Measurements from ENCODE around the gene RELCH.

RELCH gene

DNA sequence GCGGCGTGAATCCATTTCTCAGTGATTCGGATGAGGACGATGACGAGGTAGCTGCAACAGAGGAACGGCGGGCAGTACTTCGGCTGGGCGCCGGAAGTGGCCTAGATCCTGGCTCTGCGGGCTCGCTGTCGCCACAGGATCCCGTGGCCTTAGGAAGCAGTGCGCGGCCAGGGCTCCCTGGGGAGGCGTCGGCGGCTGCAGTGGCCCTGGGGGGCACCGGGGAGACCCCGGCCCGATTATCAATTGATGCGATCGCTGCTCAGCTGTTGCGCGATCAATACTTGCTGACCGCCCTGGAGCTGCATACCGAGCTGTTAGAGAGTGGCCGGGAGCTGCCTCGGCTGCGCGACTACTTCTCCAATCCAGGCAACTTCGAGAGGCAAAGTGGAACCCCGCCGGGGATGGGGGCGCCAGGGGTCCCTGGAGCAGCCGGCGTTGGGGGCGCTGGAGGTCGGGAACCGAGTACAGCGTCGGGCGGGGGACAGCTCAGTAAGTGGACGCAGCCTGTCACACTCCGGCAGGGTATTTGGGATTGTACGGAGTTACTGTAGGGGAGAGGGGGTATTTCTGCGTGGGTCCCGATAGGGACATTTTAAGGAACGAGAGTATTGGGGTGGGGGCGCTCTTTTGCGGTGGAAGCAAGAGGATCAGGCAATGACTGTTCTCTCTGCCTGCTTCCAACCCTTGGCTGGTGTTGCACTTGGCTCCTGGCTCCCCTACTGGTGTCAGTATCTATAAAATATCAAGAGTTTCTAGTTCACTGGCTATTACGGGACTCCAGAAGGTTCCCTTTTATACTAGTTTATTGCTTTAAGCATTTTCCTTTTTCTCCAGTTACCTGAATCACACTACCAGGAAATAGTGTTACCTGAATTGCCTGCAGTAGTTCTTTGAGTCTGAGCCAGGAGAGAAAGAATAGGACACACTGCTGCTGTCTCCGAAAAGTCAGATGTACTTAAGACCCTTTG lies 772 bp downstream of the RELCH start:
- DNase-seq = peak; percentile 50

DNA sequence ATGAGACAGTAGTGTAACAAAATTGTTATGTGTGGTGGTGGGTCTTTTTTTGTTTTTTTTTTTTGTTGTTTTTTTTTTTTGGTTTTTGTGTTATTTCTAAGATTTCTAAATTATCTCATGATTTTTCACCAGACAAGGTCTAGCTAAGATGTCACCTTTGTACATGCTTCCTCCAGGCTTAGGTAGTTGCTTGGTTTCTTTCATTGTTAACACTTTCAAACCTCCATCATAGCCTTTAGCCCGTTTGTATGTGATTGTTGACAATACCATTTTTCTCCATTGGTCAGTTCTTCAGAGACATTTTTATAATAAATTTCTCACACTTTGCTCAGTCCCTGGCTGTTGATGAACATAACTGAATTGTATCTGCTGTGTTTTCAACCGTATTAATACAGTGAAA lies 2.2 kb downstream of the RELCH start:
- no peak for DNase-seq

DNA sequence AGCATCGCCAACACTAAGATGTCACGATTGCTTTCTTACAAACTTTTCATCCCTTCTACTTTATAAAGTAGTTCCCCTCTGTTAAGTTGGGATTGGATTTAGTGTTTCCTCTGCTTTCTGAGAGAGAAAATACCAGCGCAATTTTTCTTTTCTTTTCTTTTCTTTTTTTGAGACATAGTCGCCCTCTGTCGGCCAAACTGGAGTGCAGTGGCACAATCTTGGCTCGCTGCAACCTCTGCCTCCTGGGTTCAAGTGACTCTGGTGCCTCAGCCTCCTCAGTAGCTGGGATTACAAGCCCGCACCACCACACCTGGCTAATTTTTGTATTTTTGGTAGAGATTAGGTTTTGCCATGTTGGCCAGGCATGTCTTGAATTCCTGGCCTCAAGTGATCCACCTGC lies 9.0 kb downstream of the RELCH start:
- DNase-seq = no peak

DNA sequence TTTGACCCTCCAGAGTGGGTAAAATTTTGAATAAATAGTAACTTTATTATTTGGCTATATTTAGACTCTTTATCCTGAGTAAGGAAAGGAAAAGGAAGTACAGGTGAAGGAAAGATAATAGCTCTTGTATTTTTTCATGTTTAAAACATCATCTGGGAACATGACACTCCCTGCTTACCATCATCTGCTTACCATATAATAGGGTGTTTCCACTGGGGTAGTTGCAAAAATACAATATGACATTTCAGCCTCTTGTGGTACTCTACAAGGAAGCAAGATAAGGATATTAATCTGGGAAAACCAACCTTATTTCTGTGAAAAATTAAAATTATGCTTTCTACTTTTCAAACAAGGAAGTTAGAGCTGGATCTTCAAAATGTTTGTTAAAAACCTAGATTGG lies 9.9 kb downstream of the RELCH start:
- no peak for DNase-seq

DNA sequence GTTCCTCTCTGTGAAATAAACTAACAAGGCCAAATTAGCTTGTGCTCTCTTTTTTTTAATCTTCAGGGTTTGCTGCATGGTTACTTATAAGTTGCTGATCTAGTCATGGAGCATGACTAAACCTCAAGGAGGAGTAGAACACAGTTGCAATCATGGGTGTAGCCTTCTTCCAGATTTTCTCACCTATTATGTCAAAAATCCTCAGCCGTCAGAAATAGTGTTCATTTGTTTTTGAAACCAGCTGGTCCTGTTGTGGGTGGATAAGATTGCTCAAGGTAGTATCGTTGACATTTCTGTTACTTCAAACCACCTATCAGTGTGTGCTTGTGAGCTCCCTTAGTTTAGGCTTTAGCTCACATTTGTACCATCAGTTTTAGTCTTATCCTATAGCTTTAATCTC lies 11.2 kb downstream of the RELCH start:
- DNase-seq = no peak

DNA sequence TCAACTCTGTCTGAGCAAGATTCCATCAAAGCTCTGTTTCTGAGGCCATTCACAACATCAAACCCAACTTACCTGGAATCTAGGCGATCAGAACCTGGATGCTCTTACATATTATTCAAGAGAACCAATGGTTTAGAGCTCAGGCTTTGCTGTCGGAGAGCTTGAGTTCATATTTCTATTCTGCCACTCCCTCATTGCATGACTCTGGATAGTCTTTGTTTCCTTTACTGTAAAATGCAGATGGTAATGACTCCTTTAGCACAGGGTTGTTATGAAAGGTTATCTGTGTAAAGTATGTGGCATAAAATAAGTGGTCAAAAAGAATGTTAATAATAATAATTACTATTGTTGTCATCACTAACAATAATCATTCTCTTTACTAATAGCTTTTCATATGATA lies 12.6 kb downstream of the RELCH start:
- no peak for DNase-seq

DNA sequence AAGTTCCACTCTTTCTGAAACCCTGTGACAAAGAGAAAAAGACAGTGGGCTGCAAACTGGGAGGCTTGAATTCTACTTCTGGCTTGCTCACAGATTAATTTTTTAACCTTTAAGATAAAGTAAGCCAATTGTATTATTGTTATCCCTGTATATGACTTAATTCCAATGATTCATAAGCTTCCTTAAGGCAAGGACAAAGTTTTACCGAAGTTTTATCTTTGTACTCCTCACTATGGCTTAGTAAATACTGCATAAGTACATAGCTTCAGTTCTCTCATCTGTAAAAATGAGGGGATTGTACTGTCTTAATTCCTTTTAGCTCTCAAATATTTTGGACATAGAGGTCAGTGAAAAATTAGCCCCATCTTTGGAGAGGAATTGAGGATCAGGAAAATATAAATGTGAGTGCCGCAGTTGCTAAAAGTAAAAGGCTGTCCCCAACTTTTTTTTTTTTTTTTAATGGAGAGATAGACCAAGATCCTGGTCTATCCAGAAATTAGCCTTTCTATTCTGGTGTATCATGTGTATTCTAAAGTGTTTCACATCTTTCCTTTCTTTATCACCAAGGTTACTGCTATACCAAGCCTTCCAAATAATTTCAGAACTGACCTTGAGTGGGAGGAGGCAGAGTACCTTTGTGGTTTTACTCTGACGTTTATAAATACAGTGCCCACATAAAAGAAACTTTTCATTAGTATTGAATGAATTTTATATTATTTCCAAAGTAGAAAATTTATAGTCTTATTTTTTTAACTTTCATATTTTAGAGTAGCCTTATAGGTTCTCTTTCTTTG lies 13.3 kb downstream of the RELCH start:
- no peak for DNase-seq

DNA sequence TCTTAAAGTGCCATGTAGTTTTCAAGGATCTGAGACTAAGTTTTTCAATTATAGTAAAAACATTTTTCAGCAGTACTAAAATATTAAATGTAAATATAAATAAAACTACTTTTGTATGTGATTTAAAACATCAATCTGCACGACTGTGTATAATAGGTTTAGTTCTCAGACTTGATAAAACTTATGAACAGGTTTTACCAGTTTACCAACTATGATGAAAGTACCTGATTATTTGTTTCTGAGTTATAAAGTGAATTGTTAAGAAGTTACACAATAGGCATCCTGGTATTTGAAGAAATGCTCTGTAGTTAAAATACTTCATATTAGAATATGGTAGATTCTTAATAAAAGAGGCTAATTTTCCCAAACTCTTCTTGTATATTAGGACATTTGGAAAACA lies 14.8 kb downstream of the RELCH start:
- no peak for DNase-seq

DNA sequence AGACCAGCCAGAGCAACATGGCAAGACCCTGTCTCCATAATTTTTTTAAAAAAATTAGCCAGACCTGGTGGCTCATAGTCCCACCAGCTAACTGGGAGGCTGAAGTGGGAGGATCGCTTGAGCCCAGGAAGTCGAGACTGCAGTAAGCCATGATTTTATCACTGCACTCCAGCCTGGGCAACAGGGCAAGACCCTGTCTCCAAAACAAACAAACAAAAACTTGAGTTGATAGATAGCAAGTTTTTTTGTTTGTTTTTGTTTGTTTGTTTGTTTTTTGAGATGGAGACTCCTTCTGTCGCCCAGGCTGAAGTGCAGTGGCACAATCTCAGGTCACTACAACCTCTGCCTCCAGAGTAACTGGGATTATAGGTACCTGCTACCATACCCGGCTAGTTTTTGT lies 18.8 kb downstream of the RELCH start:
- no peak for DNase-seq

DNA sequence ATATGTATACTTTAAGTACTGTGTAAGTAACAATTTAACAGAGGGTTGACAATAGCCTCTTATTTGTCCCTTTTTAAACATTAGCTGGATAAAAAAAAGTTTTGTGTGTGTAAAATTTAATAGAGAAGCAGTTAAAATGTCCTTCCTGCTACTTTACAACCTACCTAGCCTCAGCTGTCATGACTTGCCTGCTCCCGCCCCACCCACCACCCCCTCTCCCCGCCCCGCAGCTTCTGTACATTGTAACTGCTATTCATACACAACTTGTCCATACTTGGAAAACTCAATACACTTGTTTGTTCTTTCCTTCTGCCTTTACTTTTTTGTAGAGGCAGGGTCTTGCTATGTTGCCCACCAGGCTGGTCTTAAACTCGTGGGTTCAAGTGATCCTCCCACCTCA lies 19.5 kb downstream of the RELCH start:
- no peak for DNase-seq

DNA sequence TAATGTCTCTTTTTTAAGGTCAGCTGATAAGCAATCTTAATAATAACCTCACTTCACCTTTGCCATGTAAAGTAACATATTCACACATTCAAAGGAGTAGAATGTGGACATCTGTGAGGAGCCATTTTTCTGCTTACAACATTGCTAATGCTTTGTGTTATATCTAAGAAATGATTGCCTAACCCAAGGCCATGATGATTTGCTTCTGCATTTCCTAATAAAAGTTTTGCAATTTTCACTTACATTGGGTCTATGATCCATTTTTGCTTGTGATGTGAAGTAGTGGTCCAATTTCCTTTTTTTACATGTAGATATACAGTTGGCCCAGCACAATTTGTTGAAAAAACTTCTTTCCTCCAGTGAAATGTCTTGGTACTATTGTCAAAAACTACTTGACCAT lies 22.0 kb downstream of the RELCH start:
- no peak for DNase-seq

DNA sequence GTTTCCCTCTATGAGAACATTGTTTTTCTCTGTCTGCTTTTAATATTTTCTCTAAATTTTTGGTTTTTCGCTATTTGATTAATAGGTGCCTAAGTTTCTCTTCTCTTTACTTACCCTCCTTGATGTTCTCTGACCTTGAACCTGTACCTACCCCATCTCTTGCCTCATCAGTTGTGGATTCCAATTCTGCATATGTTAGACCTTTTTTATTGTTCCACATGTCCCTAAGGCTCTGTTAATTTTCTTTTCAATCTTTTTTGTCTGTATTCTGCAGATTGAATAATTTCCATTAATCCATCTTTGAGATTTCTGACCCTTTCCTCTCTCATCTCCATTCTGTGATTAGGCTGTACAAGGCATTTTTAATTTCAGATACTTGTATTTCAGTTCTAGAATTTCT lies 23.1 kb downstream of the RELCH start:
- DNase-seq = no peak

DNA sequence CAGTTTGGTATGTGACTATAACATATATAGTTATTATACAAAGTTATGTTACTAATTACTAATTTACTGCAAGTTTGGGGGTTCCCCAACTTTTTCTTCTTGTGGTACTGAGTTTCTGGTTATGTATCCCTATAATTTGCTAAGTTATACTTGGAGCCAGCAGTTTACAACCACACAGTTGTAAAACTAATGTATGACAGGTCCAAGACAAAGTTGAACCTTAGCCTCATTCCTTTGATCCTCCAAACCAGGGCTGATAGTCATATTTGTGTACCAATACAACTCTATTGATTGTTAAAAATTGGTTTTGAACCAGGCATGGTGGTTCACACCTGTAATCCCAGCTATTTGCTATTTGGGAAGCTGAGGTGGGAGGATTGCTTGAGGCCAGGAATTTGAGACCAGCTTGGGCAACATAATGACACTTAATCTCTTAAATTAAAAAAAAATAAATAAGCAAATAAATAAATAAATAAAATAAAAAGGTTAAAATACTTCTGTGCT lies 24.3 kb downstream of the RELCH start:
- no peak for DNase-seq

DNA sequence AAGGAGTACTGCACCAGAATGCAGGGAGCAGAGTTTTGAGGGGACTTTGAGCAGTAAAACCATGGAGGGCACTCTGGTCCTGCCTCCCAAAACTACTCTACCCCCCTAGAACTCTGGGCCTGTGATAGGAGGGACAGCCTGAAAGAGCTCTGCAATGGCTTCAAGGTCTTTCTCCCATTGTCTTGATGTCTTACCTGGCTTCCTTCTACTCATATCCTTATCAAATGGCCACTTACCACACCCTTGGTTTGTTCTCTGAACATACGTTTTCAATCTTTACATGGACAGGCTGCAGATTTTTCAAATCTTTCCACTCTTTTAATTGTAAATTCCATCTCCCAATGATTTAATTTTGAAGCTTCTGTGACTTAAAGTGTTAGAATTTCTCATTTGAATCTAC lies 27.7 kb downstream of the RELCH start:
- DNase-seq = no peak

DNA sequence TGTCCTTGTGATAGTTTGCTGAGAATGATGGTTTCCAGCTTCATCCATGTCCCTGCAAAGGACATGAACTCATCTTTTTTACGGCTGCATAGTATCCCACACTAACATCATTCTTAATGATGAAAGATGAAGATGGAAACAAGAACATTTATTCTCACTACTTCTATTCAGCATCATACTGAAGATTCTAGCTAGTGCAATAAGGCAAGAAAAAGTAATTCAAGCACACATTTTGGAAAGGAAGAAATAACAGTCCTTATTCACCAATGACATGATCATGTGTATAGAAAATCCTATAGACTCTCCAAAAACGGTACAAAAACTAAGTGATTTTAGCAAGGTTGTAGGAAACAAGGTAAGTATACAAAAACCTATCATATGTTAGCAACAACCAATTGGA lies 37.2 kb downstream of the RELCH start:
- no peak for DNase-seq

DNA sequence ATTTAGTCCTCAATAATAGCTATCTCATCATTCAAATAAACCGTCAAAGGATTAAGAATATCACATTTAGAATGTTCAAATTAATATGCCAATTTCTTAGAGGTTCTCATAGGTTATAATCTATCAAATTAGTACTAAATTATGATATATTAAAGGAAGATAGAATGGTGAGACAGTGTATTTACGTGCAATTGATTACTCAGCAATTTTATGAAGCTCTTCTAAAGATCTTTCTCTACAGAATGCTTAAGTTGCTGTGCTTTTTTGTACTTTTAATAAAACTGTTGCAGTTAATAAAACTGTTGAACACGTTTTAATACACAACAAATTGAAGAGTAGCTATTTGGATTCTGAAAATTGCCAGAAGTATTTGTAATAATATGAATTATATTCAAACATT lies 39.0 kb downstream of the RELCH start:
- no peak for DNase-seq

DNA sequence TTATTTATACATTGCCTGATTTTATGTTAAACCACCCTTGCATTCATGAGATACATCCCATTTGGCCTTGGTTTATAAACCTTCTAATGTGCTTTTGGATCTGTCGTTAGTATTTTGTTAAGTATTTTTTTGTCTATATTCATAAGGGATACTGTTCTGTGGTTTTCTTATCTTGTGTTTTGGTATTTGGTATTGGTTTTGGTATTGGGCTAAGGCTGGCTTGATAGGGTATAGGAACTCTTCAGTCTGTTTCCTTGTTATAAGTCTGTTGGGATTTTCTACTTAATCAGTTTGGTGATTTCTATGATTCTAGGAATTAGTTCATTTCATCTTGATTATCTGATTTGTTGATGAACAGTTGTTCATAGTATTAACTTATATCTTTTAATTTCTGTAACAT lies 49.2 kb downstream of the RELCH start:
- no peak for DNase-seq

DNA sequence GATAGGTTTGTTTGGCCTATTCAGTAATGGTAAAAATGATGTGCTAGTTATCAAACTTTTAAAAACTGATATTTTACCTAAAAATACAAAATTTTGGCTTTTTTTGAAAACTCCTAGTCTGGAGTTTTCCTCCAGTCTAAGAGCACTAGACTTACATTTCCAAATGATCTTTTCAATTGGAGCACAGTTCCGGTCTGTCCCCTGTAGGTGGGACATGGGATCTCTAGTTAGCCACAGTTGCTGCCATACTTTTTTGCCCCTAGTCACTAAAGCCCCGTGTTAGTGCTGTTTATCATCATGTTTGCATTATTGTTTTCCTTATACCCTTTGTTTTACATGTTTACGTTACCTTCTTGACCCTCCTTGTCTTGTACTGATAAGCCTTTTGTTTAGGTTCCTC lies 52.4 kb downstream of the RELCH start:
- DNase-seq = no peak

DNA sequence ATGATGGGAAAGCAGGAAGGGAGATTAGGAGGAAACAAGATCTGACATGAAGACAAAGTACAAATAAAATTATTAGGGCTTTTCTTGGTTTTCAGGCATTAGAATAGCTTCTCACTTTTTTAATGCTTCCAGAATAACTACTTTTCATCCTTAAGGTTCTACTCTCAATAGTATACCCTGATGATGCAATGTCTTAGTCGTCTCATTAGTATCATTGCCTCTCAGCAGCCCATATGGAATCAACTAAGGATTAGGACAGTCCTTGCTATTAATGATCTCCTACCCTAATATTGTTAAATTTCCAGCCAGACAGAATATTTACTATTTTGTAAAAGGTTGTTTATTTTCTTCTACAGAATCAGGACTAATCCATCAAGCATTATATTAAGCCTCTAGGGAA lies 55.9 kb downstream of the RELCH start:
- DNase-seq = no peak

DNA sequence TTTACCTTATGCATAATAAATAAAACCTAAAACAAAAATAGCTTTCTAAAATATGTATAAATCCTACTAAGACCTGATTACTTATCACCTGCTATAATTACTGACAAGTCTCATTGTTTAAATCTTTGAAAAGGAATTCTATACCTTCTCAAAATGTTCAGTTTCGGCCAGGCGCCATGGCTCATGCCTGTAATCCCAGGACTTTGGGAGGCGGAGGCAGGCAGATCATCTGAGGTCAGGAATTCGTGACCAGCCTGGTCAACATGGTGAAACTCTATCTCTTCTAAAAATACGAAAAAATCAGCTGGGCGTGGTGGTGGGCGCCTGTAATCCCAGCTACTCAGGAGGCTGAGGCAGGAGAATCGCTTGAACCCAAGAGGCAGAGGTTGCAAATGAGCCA lies 58.1 kb downstream of the RELCH start:
- no peak for DNase-seq

DNA sequence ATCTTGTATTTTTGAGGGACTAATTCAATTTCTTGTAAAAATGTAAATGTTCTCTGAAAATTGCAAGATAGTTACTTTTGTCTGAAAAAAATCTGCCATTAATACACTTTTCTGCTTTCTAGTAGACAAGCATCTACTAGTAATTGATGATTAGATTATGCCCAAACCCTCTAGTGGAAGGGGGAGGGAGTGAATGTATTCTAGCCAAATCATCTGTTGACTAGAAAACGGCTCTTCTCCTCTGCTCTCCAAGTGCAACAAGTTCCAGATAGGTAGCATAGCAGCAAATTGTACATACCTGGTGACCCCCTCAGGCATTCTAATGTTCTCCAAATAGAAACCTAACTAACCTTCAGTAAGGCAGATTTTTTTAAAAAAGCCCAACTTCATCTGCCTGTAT lies 58.6 kb downstream of the RELCH start:
- DNase-seq = no peak

DNA sequence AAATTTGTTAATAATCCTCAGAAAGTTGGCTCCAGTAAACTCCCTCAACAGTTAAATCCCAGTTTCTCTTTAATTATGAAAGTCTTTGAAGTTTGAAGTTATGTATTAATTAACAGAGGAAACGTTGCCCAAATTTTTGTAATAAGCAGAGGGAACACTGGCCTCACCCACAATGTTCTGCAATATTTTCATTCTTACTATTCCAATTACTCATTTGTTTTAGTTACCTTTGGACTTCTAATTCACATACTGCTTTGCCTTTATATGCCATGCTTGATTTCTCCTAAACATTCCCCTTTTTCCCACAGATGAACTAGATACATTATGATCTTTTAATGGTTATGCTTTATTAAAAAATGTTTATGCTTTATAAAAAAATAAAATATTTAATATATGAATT lies 61.3 kb downstream of the RELCH start:
- DNase-seq = no peak

DNA sequence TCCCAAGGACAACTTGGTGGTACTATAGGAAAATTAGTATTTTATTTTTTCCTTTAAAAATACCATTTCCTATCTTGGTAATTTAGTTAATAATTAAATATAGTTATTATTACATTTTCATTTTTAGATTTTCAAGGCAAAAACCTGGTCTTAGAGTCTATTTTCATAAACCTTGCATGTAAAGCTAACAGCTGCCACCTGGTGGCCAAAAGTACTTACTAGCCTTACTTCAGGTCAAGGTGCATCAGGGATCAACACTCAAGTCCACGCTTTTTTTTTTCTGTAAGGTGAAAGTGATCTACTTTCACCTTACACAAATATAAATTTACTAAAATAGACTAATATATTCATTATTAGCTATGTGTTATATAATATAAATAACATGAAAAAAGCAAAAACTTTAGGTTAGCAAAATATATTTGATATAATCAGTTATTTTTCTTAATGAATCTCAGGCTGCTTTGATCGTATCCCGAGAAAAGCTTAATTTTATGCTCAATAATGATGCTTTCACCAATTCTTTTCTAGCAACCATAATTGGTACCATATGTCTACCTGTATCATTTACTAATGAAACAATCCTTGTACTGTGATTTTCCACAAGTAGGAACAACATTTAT lies 62.5 kb downstream of the RELCH start:
- peak; percentile 62 for DNase-seq

DNA sequence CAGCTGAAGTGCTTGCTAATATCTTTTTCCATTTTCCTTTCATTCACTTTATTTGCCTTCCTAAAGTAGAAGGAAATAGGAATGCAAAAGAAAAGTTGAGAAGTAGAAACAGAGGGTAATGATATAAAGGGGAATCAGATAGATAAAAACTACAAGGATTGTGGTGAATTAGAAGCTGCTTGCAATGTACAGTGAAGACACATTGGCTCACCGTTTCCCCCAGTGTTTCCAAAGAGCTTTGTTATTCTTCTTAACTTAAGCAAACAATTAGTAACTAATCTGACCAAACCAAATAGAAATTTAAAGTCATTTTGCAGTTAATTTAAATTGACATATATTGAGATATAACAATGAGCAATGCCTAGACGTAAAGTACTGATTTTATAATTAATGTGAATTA lies 63.4 kb downstream of the RELCH start:
- no peak for DNase-seq
